Measurements from ENCODE around the gene REG3A.

Gene REG3A

GRCh38 chr2:79159653-79160052 is at the start of gene REG3A:
Gene REG3A, minus strand, starts transcription at chr2:79159753. Its CDS starts 348 bp downstream, at chr2:79159405.
- DNase-seq: no peak

DNA sequence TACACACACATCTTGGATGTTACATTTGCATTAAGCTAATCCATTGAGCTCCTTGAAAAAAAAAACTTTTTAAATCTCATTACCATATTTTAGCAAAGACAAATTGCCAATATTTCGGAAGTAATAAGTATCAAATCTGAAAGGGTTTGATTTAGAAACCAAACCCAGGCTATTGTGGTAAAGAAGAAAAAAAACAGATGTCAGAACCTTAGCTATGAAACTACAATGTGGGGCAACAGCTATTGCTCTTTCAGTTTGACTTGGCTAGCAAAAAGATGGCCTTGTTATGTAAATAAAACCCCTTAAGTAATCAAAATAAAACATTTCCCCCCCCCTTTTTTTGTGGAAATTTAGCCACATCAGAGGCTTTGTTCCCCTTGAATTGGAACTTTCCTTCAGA is 41.2 kb upstream of the REG3A start:
- no peak for DNase-seq

DNA sequence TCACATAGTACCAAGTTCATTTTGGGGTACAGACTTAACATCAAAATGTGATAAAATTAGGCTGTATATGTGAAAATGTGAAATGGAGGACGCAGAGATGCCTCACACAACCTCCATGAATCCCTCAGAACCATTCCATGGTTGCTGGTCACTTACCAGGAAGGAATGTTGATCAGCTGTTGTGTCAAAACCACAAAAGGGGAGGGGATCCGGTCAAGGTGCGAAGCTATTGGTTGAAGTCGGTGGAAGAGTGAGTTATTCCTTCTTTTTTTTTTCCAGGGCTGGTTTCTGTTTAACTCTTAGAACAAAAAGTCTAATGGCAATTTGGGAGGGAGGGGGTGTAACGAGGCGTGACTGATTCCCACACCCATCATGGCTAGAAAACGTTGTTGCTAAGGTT is 32.3 kb upstream of the REG3A start:
- no peak for DNase-seq

- no peak for DNase-seq
These were observed 31.5 kb upstream of the REG3A start for GRCh38 chr2:79191081-79191480.

- DNase-seq: no peak
These were observed 29.9 kb upstream of the REG3A start for GRCh38 chr2:79189465-79189864.

DNA sequence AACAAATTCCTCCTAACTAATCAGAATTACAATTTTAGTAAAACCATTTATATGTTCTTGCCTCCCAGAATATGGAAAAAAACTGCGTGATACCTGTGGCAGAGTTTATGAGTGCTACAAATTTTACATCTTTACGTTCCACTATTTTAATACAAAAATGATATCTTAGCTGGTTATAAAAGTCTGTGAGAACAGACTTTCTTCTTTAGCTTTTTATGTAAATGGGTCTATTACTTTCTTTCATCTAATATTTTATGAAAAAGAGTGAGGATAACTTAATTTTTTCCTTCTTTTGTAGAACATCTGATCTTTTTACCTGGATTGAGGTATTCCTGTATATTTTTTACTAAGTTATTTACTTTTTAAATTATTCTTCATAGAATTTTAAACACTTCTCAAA is 22.1 kb upstream of the REG3A start:
- no peak for DNase-seq

DNA sequence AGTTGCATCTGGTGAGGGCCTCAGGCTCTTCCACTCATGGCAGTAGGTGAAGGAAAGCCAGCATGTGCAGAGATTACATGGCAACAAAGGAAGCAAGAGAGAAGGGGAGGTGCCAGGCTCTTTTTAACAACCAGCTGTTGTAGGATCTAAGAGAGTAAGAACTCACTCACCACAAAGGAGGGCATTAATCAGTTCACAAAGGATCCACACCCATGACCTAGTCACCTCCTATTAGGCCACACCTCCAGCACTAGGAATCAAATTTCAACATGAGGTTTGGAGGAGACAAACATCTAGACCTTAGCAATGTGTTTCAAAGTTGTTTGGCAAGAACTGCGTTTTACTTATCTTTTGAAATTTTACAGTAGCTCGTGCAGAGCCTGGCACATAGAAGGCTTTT is 20.5 kb upstream of the REG3A start:
- no peak for DNase-seq

GRCh38 chr2:79179036-79179435 is 19.5 kb upstream of the REG3A start:
- DNase-seq: no peak

- DNase-seq: no peak
These were observed 18.6 kb upstream of the REG3A start for GRCh38 chr2:79178076-79178674.

DNA sequence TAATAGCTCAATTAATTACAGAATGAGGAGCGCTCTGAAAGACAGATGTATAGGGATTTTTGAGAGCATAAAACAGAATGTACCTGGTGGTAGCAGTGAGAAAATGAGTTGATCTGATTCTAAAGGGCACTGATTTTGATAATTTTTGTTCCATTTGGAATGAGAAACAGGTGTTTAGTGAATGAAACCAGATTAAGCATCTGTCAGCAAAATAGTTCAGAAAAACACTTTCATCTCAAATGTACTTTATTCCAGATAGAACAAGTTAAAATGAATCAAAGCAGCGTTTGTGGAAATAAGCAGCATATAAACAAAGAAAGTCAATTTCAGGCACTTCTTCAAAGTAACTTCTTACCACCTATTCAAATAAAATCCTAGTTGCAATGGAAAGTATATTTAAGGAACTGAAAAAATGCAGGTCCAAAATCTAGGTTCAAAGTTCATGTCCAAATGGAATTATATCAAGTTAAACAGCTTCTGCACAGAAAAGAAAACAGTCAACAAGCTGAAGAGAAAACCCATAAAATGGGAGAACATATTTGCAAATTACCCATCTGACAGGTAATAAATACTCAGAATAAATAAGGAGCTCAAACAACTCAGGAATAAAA is 11.9 kb upstream of the REG3A start:
- no peak for DNase-seq

GRCh38 chr2:79162801-79163200 is 3.2 kb upstream of the REG3A start:
- DNase-seq: no peak

GRCh38 chr2:79162132-79162531 is 2.6 kb upstream of the REG3A start:
- no peak for DNase-seq

GRCh38 chr2:79159030-79159429 is 523 bp downstream of the REG3A start:
- no peak for DNase-seq

DNA sequence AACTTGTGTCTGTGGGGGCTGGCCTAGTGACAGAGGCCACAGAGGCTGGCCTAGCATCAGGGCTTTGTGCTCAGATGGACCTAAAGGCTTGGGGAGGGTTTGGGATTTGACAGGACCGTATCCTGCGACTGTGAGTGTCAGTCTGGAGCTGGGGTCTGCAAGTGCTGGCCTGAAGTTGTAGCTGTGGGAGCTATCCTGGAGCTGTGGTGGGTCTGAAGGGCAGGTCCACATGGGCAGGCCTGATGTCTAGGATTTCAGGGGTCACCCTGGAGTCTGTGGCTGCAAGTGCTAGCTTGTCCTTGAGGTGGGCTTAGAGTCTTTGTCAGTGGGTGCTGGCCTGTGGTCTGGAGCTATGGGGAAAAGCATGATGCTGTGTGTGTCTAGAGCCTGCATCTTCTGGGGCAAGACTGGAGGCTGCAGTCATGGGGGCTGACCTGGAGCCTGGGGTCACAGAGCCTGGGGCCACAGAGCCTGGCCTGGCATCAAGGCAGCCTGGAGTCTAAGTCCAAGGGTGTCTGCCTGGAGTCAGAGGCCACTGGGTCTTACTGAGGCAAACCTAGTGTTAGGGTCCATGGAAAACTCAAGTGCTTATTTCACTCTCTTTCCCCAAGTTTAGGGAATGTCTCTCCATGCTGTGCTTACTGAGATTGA is 3.6 kb downstream of the REG3A start:
- DNase-seq: no peak

- DNase-seq: no peak
These were observed 20.1 kb downstream of the REG3A start for GRCh38 chr2:79139423-79139822.

DNA sequence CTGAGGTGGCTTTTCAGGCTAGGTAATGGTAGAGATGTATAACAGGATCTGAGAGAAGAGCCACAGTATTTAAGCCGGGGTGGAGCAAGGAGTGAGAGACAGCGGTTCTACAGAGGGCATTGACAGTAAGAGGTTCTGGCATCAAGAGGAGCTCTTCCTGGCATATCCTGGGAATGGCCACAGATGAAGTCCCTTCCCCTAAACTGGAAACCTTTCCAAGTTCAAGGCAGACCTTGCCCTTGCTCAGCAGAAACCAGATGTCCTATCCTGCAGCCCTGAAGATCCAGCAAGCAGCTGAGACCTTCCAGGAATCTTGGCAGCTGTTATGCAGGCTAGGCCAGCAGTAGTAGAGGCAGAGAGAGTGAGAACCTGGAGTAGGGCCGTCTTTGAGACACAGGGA is 21.2 kb downstream of the REG3A start:
- DNase-seq: no peak

- peak; percentile 1 for DNase-seq
These were observed 27.9 kb downstream of the REG3A start for GRCh38 chr2:79131687-79132086.

GRCh38 chr2:79129804-79130203 is 29.7 kb downstream of the REG3A start:
- DNase-seq: peak; percentile 23

DNA sequence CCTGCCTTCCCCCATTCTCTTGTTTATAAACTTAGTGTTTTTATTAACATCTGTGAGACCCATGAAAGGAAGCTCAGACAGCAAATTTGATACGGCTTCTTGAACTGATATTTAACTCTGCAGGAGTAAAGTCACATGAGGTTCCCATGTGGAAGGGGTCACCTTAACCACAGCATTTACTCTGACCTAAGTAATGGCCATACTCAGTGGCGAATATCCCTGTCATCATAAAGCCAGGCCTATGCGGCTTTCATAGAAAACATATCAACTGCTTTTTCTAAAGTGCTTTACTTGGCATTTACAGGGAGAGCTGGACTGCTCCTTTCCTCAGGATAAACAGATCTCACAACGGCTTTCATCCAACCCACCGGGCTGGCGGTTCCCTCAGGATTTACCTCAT is 30.3 kb downstream of the REG3A start:
- DNase-seq: no peak

DNA sequence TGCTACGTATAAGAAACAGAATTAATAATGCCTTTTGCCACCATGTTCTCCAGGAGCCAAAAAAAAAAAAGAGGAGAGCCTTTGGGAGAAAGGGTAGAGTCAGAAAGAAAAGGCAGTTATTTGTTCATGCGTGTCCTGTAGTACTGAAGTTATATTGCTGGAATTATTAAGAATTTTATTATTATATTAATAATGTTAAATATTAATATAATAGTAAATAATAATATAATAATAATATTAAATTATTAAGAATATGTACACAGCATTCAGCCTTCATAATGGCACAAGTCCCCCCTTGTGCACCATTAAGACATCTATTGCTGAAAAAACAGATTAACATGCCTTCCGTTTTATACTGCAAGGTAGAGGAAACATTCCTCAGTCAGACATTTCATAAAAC is 31.1 kb downstream of the REG3A start:
- no peak for DNase-seq

DNA sequence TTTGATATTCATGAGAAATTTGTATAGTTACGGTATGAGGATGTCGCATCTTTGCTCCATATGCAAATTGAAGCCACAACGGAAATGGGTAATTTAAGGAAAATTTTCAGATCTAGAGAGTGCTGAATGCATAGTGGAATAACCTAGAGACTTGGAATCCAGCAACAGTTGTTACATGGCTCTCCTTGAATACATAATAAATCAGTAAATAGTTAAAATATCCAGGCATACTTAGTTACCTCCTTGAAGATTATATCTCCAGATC is 33.9 kb downstream of the REG3A start:
- no peak for DNase-seq

DNA sequence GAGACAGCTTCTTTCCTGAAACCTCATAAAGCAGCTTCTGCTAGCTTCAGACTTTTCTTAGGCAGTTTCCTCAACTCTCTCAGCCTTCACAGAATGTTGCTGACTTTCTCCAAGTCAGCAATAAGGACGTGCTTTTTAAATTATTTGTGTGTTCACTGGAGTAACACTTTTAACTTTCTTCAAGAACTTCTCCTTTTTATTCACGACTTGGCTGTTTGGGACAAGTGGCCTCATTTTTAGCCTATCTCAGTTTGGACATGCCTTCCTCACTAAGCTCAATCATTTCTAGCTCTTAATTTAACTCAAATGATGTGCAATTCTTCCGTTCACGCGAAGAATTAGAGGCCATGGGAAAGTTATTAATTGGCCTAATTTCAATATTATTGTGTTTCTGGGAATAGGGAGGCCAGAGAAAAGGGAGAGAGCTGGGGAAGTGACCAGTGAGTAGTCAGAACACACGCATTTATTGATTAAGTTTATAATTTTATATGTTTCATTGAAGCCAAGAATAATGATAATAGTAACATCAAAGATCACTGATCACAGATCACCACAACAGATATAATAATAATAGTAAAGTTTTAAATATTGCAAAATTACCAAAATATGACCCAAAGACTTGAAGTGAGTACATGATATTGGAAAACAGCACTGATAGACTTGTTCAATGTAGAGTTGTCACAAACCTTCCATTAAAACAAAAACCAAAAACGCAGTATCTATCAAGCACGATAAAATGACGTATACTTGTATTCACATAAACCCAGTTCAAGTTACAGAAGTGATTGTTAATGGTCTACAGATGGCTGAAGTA is 34.4 kb downstream of the REG3A start:
- DNase-seq: peak; percentile 7

DNA sequence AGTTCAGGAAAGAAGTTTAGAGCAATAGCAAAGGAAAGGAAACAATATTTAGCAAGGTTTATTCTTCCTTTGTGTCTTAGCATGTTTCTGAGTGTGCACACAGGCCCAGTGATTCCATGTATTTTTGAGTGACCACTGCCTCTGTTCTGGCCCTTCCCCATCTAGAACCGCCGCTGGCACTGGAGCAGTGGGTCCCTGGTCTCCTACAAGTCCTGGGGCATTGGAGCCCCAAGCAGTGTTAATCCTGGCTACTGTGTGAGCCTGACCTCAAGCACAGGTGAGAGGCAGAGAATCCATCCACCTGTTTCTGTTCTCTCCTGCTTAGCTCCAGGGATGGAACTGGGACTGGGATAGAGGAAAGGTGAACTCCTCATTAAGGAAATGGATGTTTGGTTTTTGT is 36.9 kb downstream of the REG3A start:
- DNase-seq: no peak

- no peak for DNase-seq
These were observed 39.3 kb downstream of the REG3A start, which contains the start of gene REG1A for GRCh38 chr2:79120194-79120713. Gene REG1A, plus strand, starts transcription at chr2:79120488. Its CDS starts 374 bp downstream, at chr2:79120862.
